K562 (cell line): ENCODE data around the gene CIAO3. TPM values are rescaled to one million over a fixed set of nuclear protein-coding genes. Genes with fewer than 3 reads are reported as not detected.
A peak's percentile ranks its signal among the peaks of the same experiment; 100 is the strongest.

Experiments
- CXXC5 ChIP-seq: fragments of 250-450 bp; sonication (Bioruptor Pico); IDR thresholded peaks from 2 replicates; pipeline ENCODE4 v1.8.0; 2022; ENCODE audit warnings: inconsistent platforms, mild to moderate bottlenecking, moderate library complexity
- EHMT2 ChIP-seq: fragments of 450-650 bp; IDR thresholded peaks from 2 replicates; pipeline ENCODE4 v1.6.1; 2018; ENCODE audit warnings: antibody characterized with exemption
- KLF6 ChIP-seq: fragments of 250-450 bp; sonication (Bioruptor Pico); IDR thresholded peaks from 2 replicates; pipeline ENCODE4 v1.4.0; 2020; ENCODE audit warnings: mild to moderate bottlenecking, moderate library complexity, borderline replicate concordance
- PHTF2 ChIP-seq: fragments of 250-450 bp; sonication (Bioruptor Pico); IDR thresholded peaks from 2 replicates; pipeline ENCODE4 v1.5.0; 2021; ENCODE audit warnings: mild to moderate bottlenecking
- RBM39 ChIP-seq: fragments of 200-400 bp; formaldehyde crosslinking; optimal IDR thresholded peaks from 2 replicates; pipeline ENCODE3; 2018; ENCODE audit warnings: low read depth, low read length
- SAP30 ChIP-seq: fragments of 200-600 bp; sonication (generic); IDR thresholded peaks from 2 replicates; pipeline ENCODE4 v1.6.1; 2012; ENCODE audit warnings: borderline replicate concordance, low read depth, mild to moderate bottlenecking, moderate library complexity, low read length, control low read depth, inconsistent platforms; ENCODE audit not compliant: insufficient read depth, poor library complexity, severe bottlenecking
- TAF1 ChIP-seq: IDR thresholded peaks from 2 replicates; pipeline ENCODE4 v1.6.1; 2011; ENCODE audit warnings: mild to moderate bottlenecking, low read length, moderate library complexity; ENCODE audit not compliant: insufficient read depth, control insufficient read depth, severe bottlenecking; ENCODE audit errors: extremely low read depth
- TBL1XR1 ChIP-seq, 2 experiments: IDR thresholded peaks; 2 replicates each; pipeline ENCODE4 v1.6.1; 2012; ENCODE audit warnings: improper control_type of control experiment in 2 of 2, low read length in 2 of 2, mild to moderate bottlenecking in 1 of 2
- TEAD1 ChIP-seq, 2 experiments: fragments of 450-650 bp in 1 of 2; sonication (generic) in 1 of 2; formaldehyde crosslinking; IDR thresholded peaks; 2 replicates each; pipeline versions ENCODE4 v1.4.0 to v1.8.0; 2020 to 2022; ENCODE audit warnings: mild to moderate bottlenecking in 2 of 2, missing genetic modification reagents in 1 of 2
- UBTF ChIP-seq, 2 experiments: IDR thresholded peaks; 2 replicates each; pipeline ENCODE4 v1.6.1; 2012; ENCODE audit warnings: improper control_type of control experiment in 2 of 2, low read depth in 2 of 2, low read length in 2 of 2, borderline replicate concordance in 1 of 2
- ZNF239 ChIP-seq: fragments of 250-450 bp; sonication (Bioruptor Pico); IDR thresholded peaks from 2 replicates; pipeline ENCODE4 v1.4.0; 2020; ENCODE audit warnings: mild to moderate bottlenecking
- polyA plus RNA-seq, 8 experiments: library from polyadenylated mRNA; depleted of rRNA in 4 of 8; stranded (reverse) in 5 of 8; unstranded in 3 of 8; fragments of >200 nt; fragmentation: Nextera tagmentation in 2 of 8; fragmentation: Illumina TruSeq in 1 of 8; extraction: Ambion mirVana in 2 of 8; extraction: Trizol in 1 of 8; gene quantifications; 2 replicates each; pipeline versions ENCODE4 v1.2.1 to v1.2.3, GENCODE V29; 2011 to 2014; ENCODE audit warnings: inconsistent platforms in 1 of 8, missing spikeins in 1 of 8
- total RNA-seq, 7 experiments: library from RNA; depleted of rRNA in 6 of 7; stranded (reverse); fragments of >200 nt in 6 of 7; fragmentation: Illumina TruSeq in 2 of 7; extraction: Trizol in 2 of 7; gene quantifications; 2 replicates each; pipeline versions ENCODE4 v1.2.1 to v1.2.3, GENCODE V29; 2011 to 2021; ENCODE audit warnings: low replicate concordance in 1 of 7
- TF ChIP-seq, protein P1 (sequence below): fragments of 450-650 bp; formaldehyde crosslinking; IDR thresholded peaks from 2 replicates; pipeline ENCODE4 v1.4.0; 2020; ENCODE audit warnings: mild to moderate bottlenecking, moderate library complexity
- TF ChIP-seq, protein P2 (sequence below), 2 experiments: fragments of 450-650 bp; formaldehyde crosslinking in 1 of 2; IDR thresholded peaks; 2 replicates each; pipeline versions ENCODE4 v1.4.0 to v1.6.1; 2014 to 2020; ENCODE audit warnings: mild to moderate bottlenecking in 2 of 2, borderline replicate concordance in 1 of 2, low read depth in 1 of 2

CIAO3 gene
- total and polyA plus RNA-seq, 9 of the 15 experiments (the other 6 are each of a cell fraction or from before 2014, with no cell fraction given): 2.2 to 35.6 (median 18.7) TPM

- TF ChIP-seq TBL1XR1 (IDR thresholded peaks at IDR 0.05; ENCODE audit: low read length in 2 of 2): no peak
- peak; percentile 46 for TF ChIP-seq SAP30
- TF ChIP-seq, protein P1, sequence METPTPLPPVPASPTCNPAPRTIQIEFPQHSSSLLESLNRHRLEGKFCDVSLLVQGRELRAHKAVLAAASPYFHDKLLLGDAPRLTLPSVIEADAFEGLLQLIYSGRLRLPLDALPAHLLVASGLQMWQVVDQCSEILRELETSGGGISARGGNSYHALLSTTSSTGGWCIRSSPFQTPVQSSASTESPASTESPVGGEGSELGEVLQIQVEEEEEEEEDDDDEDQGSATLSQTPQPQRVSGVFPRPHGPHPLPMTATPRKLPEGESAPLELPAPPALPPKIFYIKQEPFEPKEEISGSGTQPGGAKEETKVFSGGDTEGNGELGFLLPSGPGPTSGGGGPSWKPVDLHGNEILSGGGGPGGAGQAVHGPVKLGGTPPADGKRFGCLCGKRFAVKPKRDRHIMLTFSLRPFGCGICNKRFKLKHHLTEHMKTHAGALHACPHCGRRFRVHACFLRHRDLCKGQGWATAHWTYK (CRISPR knock-in tag): no peak
- TF ChIP-seq ZNF239 (CRISPR knock-in tag): no peak
- TF ChIP-seq UBTF (IDR thresholded peaks at IDR 0.05; ENCODE audit: borderline replicate concordance in 1 of 2, low read depth in 2 of 2, low read length in 2 of 2): 0 out of 4 replicates have a peak, but pooled peaks of 1 of the 2 experiments have one; percentile 71
- no peak for TF ChIP-seq KLF6 (CRISPR knock-in tag)
- TF ChIP-seq PHTF2 (CRISPR knock-in tag): no peak
- TF ChIP-seq TEAD1 (CRISPR knock-in tag; IDR thresholded peaks at IDR 0.05): peak in 1 of 2 experiments; percentile 79; a peak in 1 of 4 replicates
- TF ChIP-seq RBM39: no peak
- peak; percentile 82 for TF ChIP-seq EHMT2
- TF ChIP-seq, protein P2, sequence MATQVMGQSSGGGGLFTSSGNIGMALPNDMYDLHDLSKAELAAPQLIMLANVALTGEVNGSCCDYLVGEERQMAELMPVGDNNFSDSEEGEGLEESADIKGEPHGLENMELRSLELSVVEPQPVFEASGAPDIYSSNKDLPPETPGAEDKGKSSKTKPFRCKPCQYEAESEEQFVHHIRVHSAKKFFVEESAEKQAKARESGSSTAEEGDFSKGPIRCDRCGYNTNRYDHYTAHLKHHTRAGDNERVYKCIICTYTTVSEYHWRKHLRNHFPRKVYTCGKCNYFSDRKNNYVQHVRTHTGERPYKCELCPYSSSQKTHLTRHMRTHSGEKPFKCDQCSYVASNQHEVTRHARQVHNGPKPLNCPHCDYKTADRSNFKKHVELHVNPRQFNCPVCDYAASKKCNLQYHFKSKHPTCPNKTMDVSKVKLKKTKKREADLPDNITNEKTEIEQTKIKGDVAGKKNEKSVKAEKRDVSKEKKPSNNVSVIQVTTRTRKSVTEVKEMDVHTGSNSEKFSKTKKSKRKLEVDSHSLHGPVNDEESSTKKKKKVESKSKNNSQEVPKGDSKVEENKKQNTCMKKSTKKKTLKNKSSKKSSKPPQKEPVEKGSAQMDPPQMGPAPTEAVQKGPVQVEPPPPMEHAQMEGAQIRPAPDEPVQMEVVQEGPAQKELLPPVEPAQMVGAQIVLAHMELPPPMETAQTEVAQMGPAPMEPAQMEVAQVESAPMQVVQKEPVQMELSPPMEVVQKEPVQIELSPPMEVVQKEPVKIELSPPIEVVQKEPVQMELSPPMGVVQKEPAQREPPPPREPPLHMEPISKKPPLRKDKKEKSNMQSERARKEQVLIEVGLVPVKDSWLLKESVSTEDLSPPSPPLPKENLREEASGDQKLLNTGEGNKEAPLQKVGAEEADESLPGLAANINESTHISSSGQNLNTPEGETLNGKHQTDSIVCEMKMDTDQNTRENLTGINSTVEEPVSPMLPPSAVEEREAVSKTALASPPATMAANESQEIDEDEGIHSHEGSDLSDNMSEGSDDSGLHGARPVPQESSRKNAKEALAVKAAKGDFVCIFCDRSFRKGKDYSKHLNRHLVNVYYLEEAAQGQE (IDR thresholded peaks at IDR 0.05; ENCODE audit: borderline replicate concordance): peak; percentile 99
- TF ChIP-seq, protein P2 (CRISPR knock-in tag; IDR thresholded peaks at IDR 0.05; ENCODE audit: low read depth): peak; percentile 99
- no peak for TF ChIP-seq TAF1
- peak; percentile 23; the same call in 1 of the 2 replicates for TF ChIP-seq CXXC5
Observed at GRCh38 chr16:700684-701584, 39.9 kb downstream of the CIAO3 start (continued).
